K562 (cell line): Measurements from ENCODE around the gene TRIM13. TPM values are rescaled to one million over a fixed set of nuclear protein-coding genes. Genes with fewer than 3 reads are reported as not detected.

ENCODE experiments used
- ATF4 ChIP-seq: fragments of 450-650 bp; formaldehyde crosslinking; IDR thresholded peaks from 2 replicates; pipeline ENCODE4 v1.4.0; 2022; ENCODE audit warnings: mild to moderate bottlenecking, moderate library complexity
- ELF1 ChIP-seq: fragments of 200-800 bp; sonication (Bioruptor generic); IDR thresholded peaks from 2 replicates; pipeline ENCODE4 v1.6.1; 2016; ENCODE audit warnings: missing genetic modification characterization, missing compliant biosample characterization
- GATA2 ChIP-seq: sonication (generic); formaldehyde crosslinking; IDR thresholded peaks from 2 replicates; pipeline ENCODE4 v1.4.0; 2020; ENCODE audit warnings: mild to moderate bottlenecking, missing genetic modification reagents
- NCOA1 ChIP-seq: fragments of 450-650 bp; IDR thresholded peaks from 2 replicates; pipeline ENCODE4 v1.6.1; 2016; ENCODE audit warnings: low read depth
- NCOA4 ChIP-seq: fragments of 450-650 bp; IDR thresholded peaks from 2 replicates; pipeline ENCODE4 v1.6.1; 2018; ENCODE audit warnings: mild to moderate bottlenecking; ENCODE audit not compliant: partially characterized antibody
- PCBP2 ChIP-seq: fragments of 200-400 bp; formaldehyde crosslinking; IDR thresholded peaks from 2 replicates; pipeline ENCODE4 v1.6.1; 2018; ENCODE audit warnings: low read length, low read depth, mild to moderate bottlenecking, moderate library complexity; ENCODE audit not compliant: poor library complexity, severe bottlenecking
- SMAD3 ChIP-seq: fragments of 450-650 bp; formaldehyde crosslinking; conservative IDR thresholded peaks from 2 replicates; pipeline ENCODE4 v1.4.0; 2020; ENCODE audit warnings: mild to moderate bottlenecking
- SMARCA5 ChIP-seq: fragments of 450-650 bp; IDR thresholded peaks from 2 replicates; pipeline ENCODE4 v1.6.1; 2016
- ZBTB9 ChIP-seq: fragments of 450-650 bp; formaldehyde crosslinking; IDR thresholded peaks from 2 replicates; pipeline ENCODE4 v1.4.0; 2020; ENCODE audit warnings: mild to moderate bottlenecking, moderate library complexity
- ZNF12 ChIP-seq: sonication (generic); formaldehyde crosslinking; IDR thresholded peaks from 2 replicates; pipeline ENCODE4 v1.4.0; 2020; ENCODE audit warnings: mild to moderate bottlenecking, missing genetic modification reagents
- ZNF592 ChIP-seq: fragments of 450-650 bp; IDR thresholded peaks from 2 replicates; pipeline ENCODE4 v1.6.1; 2017; ENCODE audit warnings: antibody characterized with exemption, mild to moderate bottlenecking
- polyA plus RNA-seq, 8 experiments: library from polyadenylated mRNA; depleted of rRNA in 4 of 8; stranded (reverse) in 5 of 8; unstranded in 3 of 8; fragments of >200 nt; fragmentation: Nextera tagmentation in 2 of 8; fragmentation: Illumina TruSeq in 1 of 8; extraction: Ambion mirVana in 2 of 8; extraction: Trizol in 1 of 8; gene quantifications; 2 replicates each; pipeline versions ENCODE4 v1.2.1 to v1.2.3, GENCODE V29; 2011 to 2014; ENCODE audit warnings: inconsistent platforms in 1 of 8, missing spikeins in 1 of 8
- total RNA-seq, 7 experiments: library from RNA; depleted of rRNA in 6 of 7; stranded (reverse); fragments of >200 nt in 6 of 7; fragmentation: Illumina TruSeq in 2 of 7; extraction: Trizol in 2 of 7; gene quantifications; 2 replicates each; pipeline versions ENCODE4 v1.2.1 to v1.2.3, GENCODE V29; 2011 to 2021; ENCODE audit warnings: low replicate concordance in 1 of 7
- TF ChIP-seq, protein P1 (sequence below): sonication (generic); formaldehyde crosslinking; IDR thresholded peaks from 2 replicates; pipeline ENCODE4 v1.8.0; 2023; ENCODE audit warnings: missing genetic modification reagents, mild to moderate bottlenecking, borderline replicate concordance

The TRIM13 gene
- total and polyA plus RNA-seq, 9 of the 15 experiments (the other 6 are each of a cell fraction or from before 2014, with no cell fraction given), result 12.1 to 30.6 (median 17.8) TPM

GRCh38 chr13:49996161-49996915 lies 504 bp upstream of the TRIM13 start (continued):
- TF ChIP-seq ZNF592 (0 out of 2 replicates have a peak, but pooled peaks have one; percentile 42), ATF4 (CRISPR knock-in tag) (no peak), NCOA1 (no peak), GATA2 (CRISPR knock-in tag) (no peak), ZNF12 (CRISPR knock-in tag) (no peak), NCOA4 (no peak), ELF1 (tag) (peak; percentile 48; the same call in 1 of the 2 replicates), SMAD3 (CRISPR knock-in tag) (no peak), PCBP2 (no peak), SMARCA5 (no peak), ZBTB9 (CRISPR knock-in tag) (0 out of 2 replicates have a peak, but pooled peaks have one; percentile 42)
- TF ChIP-seq, protein P1, sequence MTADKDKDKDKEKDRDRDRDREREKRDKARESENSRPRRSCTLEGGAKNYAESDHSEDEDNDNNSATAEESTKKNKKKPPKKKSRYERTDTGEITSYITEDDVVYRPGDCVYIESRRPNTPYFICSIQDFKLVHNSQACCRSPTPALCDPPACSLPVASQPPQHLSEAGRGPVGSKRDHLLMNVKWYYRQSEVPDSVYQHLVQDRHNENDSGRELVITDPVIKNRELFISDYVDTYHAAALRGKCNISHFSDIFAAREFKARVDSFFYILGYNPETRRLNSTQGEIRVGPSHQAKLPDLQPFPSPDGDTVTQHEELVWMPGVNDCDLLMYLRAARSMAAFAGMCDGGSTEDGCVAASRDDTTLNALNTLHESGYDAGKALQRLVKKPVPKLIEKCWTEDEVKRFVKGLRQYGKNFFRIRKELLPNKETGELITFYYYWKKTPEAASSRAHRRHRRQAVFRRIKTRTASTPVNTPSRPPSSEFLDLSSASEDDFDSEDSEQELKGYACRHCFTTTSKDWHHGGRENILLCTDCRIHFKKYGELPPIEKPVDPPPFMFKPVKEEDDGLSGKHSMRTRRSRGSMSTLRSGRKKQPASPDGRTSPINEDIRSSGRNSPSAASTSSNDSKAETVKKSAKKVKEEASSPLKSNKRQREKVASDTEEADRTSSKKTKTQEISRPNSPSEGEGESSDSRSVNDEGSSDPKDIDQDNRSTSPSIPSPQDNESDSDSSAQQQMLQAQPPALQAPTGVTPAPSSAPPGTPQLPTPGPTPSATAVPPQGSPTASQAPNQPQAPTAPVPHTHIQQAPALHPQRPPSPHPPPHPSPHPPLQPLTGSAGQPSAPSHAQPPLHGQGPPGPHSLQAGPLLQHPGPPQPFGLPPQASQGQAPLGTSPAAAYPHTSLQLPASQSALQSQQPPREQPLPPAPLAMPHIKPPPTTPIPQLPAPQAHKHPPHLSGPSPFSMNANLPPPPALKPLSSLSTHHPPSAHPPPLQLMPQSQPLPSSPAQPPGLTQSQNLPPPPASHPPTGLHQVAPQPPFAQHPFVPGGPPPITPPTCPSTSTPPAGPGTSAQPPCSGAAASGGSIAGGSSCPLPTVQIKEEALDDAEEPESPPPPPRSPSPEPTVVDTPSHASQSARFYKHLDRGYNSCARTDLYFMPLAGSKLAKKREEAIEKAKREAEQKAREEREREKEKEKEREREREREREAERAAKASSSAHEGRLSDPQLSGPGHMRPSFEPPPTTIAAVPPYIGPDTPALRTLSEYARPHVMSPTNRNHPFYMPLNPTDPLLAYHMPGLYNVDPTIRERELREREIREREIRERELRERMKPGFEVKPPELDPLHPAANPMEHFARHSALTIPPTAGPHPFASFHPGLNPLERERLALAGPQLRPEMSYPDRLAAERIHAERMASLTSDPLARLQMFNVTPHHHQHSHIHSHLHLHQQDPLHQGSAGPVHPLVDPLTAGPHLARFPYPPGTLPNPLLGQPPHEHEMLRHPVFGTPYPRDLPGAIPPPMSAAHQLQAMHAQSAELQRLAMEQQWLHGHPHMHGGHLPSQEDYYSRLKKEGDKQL (CRISPR knock-in tag), result no peak
